HG02798 (cell line): ENCODE measurements around the gene HP.
A peak's percentile ranks its signal among the peaks of the same experiment; 100 is the strongest.
"Not testable (repeated sequence)": the region's sequence is repeated elsewhere in the genome, so short reads cannot be mapped to it uniquely, and the experiment has no call there.

Experiments used
- ATAC-seq: cut with Tn5 transposase; IDR thresholded peaks from one replicate; pipeline ENCODE4 v1.9.1; 2021; ENCODE audit warnings: mild to moderate bottlenecking; ENCODE audit not compliant: unreplicated experiment, poor library complexity

Gene HP

GRCh38 chr16:72054254-72054847 lies at the start of gene HP:
Gene HP (plus strand): TSS chr16:72054505. CDS start chr16:72054653, 148 bp downstream.
- ATAC-seq, result not testable (repeated sequence)

- not testable (repeated sequence) for ATAC-seq
Measured at GRCh38 chr16:72008065-72008423, 46.3 kb upstream of the HP start.

- ATAC-seq, result peak; percentile 100
Measured at GRCh38 chr16:72008424-72009216, 45.7 kb upstream of the HP start, which contains the start of gene DHODH. Gene DHODH (plus strand): TSS chr16:72008744. CDS start chr16:72008765, 21 bp downstream.

- ATAC-seq, result no peak
Measured at GRCh38 chr16:72009779-72010178, 44.5 kb upstream of the HP start.

- no peak for ATAC-seq
Measured at GRCh38 chr16:72012607-72013006, 41.7 kb upstream of the HP start.

- no peak for ATAC-seq
Measured at GRCh38 chr16:72013389-72013788, 40.9 kb upstream of the HP start.

- ATAC-seq, result no peak
Measured at GRCh38 chr16:72013888-72014581, 40.3 kb upstream of the HP start.

- no peak for ATAC-seq
Measured at GRCh38 chr16:72014675-72015074, 39.6 kb upstream of the HP start.

- no peak for ATAC-seq
Measured at GRCh38 chr16:72015124-72015523, 39.2 kb upstream of the HP start.

GRCh38 chr16:72018470-72018869 lies 35.8 kb upstream of the HP start:
- no peak for ATAC-seq

- no peak for ATAC-seq
Measured at GRCh38 chr16:72021043-72021442, 33.3 kb upstream of the HP start.

GRCh38 chr16:72022127-72022526 lies 32.2 kb upstream of the HP start:
- no peak for ATAC-seq

- ATAC-seq, result no peak
Measured at GRCh38 chr16:72023962-72024361, 30.3 kb upstream of the HP start.

- no peak for ATAC-seq
Measured at GRCh38 chr16:72024862-72025382, 29.4 kb upstream of the HP start.

GRCh38 chr16:72025404-72026114 lies 28.7 kb upstream of the HP start:
- ATAC-seq, result no peak

GRCh38 chr16:72027669-72028378 lies 26.5 kb upstream of the HP start:
- no peak for ATAC-seq

- ATAC-seq, result no peak
Measured at GRCh38 chr16:72029567-72030271, 24.6 kb upstream of the HP start.

GRCh38 chr16:72033437-72033836 lies 20.9 kb upstream of the HP start:
- no peak for ATAC-seq

GRCh38 chr16:72036098-72036497 lies 18.2 kb upstream of the HP start:
- no peak for ATAC-seq
